DMS79 treated with DMSO at 0.1 percent for 48 hours (cell line): ENCODE results near the gene VEGFB.
A peak's percentile ranks its signal among the peaks of the same experiment; 100 is the strongest.

ENCODE experiments used
- DNase-seq: peaks from one replicate; lab custom pipeline; 2025; lab: John Stamatoyannopoulos, UW

The VEGFB gene

DNA sequence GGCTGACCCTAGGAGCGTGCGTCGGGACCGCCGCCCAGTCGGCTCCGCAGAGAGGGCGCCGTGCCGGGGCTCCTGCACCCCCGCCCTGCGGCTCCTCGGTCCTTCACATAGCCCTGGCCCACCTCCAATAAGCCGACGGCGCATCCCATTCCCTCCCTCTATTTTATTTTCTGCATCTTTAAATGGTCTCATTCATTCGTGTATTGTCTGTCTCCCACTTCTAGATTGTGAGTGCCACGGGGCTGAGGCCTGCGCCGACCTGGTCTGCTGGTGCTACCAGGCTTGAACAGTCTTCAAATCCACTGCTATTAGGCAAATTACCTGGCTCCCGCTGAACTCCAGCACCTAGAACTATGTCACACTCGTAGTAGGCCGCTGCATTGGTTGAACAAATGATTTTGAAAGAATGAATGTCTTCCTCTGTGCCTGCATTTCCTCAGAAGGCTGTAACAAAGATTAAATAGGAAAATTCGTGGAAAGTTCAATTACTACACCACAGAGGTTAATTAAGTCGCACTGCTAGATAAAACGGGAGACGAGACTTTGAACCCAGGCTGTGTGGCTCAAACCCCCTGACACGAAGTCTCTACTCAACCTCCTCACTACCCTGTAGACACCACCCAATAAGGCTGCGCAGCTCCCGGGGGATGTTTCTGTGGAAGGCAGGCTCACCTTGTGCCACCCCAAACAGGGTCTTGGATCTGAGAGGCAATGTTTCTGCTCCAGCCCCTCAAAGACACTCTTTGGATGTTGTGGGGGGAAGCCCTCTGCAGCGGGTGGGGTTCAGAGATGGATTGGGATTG lies 13.5 kb downstream of the VEGFB start:
- peak; percentile 53 for DNase-seq

DNA sequence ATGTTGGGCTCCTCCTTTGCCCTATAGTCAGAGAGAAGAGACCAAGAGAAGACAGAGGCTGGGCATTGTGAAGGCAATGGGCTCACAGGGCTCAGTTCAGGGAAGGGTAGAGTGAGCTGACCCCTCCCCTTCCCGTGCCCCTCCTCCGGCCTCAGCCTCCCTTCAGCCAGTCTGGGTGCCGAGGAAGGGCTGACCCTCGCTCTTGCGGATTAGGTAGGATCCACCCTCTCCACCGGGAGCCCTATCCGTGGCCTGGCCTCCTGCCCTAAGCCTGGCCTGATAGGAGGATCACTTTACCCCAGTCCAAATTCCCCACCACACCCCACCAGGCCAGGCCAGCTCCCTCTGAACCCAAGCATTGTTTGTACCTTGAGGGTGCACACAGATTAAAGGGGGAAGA lies 14.2 kb downstream of the VEGFB start:
- DNase-seq, result no peak

DNA sequence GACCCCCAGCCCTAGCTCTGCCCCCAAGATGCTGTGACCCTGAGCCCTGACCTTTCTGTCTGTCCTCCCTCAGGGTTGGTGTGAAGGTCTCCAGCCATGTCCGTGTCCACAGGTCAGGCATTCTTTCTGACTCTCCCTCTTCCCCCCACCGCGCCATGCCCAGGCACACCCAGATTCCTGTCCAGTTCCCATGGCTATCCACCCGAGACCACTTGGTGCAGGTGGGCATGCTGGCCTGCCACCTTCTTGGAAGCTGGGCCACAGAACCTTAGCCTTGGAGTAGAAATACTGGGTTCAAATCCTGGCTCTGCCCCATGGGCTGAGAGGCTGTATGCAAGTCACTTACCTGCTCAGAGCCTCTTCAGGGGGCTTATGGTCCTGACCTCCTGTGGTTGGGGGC lies 14.7 kb downstream of the VEGFB start:
- DNase-seq, result no peak

DNA sequence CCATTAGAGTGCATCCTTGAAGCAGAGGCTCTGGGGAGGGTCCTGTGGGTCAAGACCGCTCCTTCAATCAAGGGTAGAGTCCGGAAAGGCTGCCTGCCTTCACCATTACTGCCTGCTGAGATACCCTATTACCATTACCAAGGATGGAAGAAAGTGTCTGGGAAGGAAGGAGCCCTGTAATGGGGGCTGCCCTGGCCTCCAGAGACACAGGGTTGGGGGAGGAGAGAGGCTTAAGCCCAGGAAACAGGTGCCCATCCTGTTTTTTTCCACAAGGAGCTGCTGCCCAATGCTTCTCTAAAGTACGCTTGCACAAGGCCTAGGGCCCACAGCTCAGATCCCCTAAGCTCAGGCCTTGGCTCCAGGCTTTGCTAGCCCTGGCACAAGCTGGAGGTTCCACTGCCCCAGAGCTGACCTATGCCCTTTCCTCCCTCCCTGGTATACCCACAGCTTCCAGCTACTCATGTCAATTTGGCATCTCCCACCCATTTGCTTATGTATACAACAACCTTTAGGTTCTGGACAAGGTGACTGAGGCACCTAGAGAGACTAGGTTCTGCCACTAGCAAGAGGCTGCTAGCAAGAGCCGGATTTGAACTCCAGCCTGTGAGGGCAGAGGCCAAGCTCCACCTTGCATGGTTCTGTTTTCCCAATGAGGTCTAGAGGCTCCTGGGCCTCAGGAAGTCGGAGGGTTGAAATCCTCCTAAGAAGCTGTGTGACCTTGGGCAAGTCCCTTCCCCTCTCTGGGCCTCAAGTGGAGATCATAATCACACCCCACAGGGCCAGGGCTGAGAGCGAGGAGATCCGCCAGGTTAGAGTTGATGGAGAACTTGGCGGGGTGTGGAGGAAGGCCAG lies 15.4 kb downstream of the VEGFB start:
- DNase-seq, result no peak

DNA sequence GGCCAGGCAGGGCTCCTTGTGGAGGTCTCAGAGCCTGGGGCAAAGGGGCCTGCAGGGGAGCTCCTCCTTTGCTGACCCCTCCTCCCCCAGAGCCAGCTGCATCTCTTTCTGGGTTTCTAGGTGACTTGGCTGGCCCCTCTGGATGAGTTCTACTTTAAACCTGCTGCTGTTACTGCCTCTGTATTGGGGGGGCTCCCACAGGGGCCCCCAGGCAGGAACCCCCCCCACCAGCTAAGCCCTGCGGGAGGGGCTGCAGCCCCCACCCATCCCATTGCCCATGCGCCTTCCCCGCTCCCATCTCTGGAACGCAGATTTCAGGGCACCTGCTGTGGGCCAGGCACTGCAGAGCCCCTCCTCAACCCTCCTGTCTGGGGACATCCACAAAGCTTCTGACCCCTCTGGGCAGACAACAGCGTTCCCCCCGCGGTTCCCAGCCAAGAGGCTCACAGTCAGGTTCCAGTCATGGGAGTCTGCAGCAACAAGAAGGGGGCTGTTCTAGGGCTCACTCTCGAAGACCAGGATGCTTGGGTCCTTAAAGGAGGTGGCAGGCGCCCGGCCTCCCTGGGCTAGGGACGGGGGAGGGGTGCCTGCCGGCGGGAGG lies 16.1 kb downstream of the VEGFB start:
- peak; percentile 73 for DNase-seq

DNA sequence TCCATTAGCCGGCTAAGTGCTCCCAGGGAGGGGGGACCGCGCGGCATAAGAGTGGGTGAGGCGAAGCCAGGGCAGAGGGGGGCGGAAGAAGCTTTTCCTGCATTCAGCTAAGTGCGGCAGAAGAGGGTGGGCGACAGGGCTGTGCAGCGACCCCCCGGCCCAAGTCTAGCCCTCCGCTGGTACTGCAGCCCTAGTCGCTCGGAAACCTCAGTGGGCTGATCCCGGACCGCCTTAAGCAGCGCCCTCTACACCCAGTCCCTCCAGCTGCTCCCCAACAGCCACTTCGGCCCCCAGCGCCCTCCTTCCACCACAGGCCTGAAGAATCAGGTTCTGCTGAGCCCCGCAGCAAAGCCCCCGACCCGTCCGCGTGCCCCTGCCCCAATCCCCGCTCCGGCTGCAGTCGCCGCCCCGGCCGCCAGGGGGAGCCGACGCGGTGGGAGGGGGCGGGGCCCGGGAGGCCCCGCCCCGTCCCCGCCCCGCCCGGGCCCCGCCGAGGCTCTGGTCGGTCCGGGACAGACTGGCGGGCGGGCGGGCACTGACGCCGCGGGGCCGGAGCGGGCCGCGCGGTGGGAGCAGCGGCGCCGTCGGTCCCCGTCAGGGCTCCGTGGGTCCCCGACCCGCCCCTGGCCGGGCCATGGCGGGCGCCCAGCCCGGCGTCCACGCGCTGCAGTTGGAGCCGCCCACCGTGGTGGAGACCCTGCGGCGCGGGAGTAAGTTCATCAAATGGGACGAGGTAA lies 16.8 kb downstream of the VEGFB start, which contains the start of gene PLCB3:
PLCB3 (plus strand) TSS at position 515 of the 737 bp plus-strand sequence; CDS start at position 635, 120 bp downstream.
- peak; percentile 73 for DNase-seq

DNA sequence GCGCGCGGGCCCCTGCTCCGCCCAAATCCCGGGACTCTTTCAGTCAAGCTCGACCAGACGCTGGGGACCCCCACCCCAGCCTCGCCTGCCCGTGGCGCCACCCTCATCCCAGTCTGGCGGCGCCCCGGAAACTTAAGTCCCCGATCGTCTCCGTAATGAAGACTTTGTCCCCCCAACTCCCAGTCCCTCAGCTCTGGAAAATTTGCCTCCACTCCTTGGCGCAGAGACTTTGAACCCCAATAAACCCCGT lies 17.3 kb downstream of the VEGFB start:
- no peak for DNase-seq

DNA sequence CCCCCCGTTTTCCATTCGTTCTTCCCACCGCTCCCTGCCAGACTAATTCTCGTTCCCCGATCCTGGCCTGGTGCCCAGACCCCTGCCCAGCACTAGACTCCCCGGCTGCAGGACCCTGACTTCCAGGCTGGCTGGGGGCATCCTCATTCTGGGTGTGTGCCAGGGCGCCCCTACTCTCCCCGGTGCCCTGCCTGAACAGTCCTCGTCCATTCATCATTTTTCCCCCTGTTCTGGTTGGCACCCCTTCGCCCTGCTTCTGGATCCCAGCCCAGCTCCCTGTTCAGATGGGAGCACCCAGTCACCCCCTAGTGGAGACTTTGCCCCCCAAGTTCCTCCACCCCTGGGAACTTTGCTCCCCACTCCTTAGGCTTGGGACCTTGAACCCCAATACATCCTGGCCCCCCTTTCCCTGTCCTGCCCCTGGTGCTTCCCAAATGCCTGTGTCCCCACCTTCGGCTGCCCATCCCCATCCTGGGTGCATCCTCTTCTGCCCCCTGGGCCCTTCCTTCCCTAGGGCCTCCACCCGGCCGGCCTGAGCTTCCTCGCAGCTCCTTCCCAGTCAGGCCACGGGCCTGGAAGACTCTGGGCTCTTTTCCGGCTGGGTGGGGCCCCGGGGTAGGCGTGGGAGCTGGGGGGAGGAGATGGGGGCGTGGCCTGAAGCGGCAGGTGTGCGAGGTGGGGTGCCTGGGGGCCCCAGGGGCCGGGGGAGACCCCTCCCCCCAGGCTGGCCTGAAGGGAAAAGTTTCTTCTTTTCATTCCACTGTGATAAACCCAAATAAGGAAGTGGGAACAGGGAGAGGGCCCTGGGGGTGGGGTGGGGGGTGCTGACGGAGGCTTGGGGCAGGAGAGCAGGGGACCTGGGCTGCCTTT lies 17.9 kb downstream of the VEGFB start:
- DNase-seq, result peak; percentile 45

DNA sequence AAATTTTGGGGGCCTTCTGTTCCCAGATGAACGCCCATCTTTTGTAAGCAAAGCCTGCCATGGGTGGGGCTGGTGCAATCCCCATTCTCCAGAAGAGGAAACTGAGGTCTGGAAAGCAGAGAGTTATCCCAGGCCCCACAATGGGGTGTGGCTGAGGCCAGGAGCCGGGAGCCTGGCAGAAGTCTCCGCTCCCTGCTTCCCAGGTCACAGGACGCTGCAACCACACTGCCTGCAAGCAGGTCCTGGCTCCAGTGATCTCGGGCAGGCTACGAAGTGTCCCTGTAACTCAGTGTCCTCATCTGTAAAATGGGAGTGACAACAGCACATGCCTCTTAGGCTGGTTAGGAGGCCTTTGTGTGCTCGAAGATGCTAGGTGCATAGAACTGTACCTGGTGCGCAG lies 18.7 kb downstream of the VEGFB start:
- no peak for DNase-seq

DNA sequence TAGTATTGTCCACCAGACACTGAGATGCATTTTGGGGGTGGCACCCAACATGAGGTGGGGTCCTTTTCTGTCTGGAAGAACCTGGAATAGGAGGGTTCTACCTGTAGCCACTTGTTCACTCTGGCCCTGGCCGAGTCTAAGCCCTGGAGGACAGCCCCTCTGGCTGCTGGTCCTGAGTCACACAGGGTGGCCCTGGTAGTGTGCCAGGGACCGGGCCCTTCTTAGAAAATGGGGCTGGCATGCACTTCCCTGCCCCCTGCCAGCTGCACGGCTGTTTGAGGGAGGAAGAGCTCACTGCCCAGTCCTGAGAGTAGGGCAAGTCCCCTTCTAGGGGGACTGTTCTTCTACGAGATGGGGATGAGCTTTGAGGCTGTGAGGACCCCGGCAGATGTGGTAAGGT lies 19.1 kb downstream of the VEGFB start:
- no peak for DNase-seq

DNA sequence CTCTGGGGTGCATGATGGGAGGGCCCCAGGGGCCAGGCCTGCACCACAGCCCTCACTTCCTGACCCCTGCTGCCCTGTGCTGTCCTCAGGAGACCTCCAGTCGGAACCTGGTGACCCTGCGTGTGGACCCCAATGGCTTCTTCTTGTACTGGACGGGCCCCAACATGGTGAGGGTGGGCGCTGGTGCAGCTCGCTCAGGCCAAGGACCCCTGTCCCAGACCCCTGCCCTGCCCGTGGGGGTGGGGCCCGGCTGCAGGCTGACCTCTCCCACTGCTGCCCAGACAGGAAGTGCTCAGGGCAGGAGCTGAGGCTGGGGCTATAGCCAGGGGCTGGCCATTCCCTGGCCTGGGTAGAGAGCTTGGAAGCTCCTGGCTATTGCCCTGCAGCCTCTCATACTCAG lies 19.9 kb downstream of the VEGFB start:
- DNase-seq, result no peak

DNA sequence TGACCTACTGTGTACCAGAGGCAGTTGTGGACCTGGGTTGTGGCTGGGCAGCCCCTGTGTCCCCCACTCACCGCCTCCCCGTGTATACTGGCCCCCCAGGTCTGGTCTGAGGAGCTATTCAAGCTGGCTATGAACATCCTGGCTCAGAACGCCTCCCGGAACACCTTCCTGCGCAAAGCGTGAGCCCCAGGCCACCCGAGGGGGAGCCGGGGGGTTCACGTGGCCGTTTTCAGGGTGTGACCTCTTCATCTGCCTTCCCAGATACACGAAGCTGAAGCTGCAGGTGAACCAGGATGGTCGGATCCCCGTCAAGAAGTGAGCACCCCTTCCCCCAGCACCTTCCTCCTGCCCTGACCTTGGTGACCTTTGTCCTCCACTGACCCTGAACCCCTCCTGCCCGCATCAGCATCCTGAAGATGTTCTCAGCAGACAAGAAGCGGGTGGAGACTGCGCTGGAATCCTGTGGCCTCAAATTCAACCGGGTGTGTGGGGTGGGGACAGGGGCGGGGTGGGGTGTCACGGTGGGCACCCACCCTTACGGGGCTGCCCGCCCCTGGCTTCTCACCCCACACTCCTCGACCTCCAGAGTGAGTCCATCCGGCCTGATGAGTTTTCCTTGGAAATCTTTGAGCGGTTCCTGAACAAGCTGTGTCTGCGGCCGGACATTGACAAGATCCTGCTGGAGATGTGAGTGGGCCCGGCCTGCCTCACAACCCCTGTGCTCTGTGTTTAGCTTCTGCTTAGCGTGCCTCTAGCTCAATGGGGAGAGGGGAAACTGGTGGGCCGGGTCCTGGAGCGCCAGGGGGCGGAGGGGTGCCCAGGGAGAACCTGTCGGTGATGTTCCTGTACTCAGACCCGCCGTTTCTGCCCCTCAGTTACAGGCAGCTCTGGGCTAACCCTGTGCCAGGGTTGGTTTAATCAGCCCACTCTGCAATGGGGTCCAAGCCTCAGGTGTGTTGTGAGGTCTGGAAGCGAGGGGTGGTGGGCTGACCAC lies 21.0 kb downstream of the VEGFB start:
- no peak for DNase-seq

DNA sequence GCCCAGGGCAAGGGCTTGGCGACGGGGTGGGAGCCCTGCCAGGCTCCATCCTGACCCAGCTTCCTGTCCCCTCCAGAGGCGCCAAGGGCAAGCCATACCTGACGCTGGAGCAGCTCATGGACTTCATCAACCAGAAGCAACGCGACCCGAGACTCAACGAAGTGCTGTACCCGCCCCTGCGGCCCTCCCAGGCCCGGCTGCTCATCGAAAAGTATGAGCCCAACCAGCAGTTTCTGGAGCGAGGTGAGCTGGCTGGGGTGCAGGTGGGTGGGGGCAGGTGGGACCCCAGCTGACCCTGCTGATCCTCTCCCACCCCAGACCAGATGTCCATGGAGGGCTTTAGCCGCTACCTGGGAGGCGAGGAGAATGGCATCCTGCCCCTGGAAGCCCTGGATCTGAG lies 21.9 kb downstream of the VEGFB start:
- no peak for DNase-seq

DNA sequence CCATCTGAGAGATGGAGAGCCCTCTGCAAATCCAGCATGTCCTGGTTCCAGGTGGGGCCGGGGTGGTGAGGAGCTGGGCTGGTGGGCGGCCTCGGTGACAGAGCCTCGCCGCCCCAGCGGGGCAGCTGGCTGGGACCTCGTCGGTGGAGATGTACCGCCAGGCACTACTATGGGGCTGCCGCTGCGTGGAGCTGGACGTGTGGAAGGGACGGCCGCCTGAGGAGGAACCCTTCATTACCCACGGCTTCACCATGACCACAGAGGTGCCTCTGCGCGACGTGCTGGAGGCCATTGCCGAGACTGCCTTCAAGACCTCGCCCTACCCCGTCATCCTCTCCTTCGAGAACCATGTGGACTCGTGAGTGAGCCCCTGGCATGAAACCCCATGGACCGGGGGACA lies 24.0 kb downstream of the VEGFB start:
- DNase-seq, result no peak

DNA sequence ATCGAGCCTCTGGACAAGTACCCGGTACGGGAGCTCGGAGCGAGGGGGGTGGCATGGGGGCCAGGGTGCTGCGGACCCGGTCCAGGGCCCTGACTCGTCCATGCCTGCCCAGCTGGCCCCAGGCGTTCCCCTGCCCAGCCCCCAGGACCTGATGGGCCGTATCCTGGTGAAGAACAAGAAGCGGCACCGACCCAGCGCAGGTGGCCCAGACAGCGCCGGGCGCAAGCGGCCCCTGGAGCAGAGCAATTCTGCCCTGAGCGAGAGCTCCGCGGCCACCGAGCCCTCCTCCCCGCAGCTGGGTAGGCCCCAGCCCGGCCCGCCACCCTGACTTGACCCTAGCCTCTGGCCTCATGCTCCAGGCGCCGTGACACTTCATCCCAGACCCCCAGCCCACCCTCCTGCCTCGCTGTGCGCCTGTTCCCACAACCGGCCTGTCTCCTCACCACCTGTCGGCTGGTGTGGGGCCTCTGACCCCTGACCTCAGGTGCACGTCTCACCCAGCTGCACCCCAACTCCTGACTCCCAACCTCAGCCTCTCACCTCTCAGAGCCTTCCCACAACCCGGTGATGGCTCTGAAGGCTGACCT lies 24.7 kb downstream of the VEGFB start:
- DNase-seq, result no peak

DNA sequence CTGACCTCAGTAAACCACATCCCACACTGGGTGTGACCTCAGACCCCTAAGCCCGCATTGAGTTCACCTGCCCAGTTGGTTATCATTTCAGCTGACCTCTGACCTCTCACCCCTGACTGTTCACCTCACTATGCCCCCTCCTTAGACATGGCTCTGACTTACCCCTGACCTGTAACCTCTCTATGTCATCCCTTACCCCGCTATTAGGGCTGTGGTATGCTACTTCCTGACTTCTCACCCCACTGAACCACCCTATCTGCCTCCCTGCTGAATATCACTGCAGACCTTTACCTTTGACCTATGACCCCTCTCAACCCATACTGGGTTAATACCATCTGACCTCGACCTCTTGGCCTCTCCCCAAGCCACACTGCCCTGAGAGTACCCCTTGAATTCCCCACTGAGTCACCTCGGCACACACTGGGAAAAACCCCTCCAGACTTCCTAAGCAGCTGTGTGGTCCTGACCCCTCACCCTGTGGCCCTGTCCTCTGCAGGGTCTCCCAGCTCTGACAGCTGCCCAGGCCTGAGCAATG lies 25.2 kb downstream of the VEGFB start:
- DNase-seq, result no peak

DNA sequence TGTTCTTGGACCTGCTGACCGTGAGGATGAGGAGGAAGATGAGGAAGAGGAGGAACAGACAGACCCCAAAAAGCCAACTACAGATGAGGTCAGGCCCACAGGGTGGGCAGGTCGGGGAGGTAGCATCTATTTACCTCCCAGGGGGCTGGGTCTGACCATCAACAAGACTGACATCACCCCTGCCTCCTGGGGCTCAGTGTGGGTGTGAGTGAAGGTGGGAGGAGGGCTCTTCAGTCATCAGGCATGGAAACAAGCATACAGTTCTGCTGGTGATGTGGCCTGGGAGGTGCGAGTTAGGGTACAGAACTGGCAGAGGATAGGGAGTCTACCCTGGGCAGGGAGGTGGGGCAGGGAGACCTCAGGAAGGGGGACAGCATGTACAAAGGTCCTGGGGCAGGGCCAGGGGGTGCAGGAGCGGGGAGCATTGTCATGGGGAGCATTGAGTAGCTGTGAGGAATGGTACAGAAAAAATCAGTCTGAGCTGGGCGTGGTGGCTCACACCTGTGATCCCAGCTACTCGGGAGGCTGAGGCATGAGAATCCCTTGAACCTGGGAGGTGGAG lies 25.8 kb downstream of the VEGFB start:
- DNase-seq, result no peak

DNA sequence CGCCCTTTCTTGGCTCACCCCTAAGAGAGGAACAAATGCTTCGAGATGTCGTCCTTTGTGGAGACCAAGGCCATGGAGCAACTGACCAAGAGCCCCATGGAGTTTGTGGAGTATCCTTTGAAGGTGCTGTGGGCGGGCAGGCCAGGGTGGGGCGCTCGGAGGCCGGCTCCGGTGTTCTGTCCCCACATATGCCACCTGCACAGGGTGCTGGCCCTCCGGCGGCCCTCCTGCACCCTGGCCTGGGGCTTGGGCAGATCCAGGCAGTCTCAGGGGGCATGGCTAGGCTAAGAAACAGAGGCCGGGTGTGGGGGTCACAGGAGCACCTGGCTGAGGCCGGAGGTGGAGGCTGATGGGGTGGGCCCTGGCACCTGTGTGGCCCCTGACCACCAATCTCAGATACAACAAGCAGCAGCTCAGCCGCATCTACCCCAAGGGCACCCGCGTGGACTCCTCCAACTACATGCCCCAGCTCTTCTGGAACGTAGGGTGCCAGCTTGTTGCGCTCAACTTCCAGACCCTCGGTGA lies 27.2 kb downstream of the VEGFB start:
- no peak for DNase-seq
